Smooth muscle cell (in vitro differentiated cells): ENCODE data around the gene MRS2. TPM values are rescaled to one million over a fixed set of nuclear protein-coding genes. Genes with fewer than 3 reads are reported as not detected.

Experiments used
- DNase-seq: peaks from one replicate; lab custom pipeline; 2025; ENCODE audit not compliant: unreplicated experiment; lab: John Stamatoyannopoulos, UW
- H2AFZ ChIP-seq: fragments of 200-600 bp; sonication (generic); 2 replicates; pipeline ENCODE4 v1.6.0; 2016; ENCODE audit warnings: antibody characterized with exemption, low read depth, mild to moderate bottlenecking
- H3F3A ChIP-seq: fragments of 200-600 bp; sonication (generic); 2 replicates; pipeline ENCODE4 v1.6.0; 2017; ENCODE audit warnings: antibody characterized with exemption, low read depth
- H3K27ac ChIP-seq: fragments of 200-600 bp; sonication (generic); 2 replicates; pipeline ENCODE4 v1.5.1; 2016; ENCODE audit warnings: low read depth, mild to moderate bottlenecking
- H3K27me3 ChIP-seq: fragments of 200-600 bp; sonication (generic); 2 replicates; pipeline ENCODE4 v1.6.1; 2016; ENCODE audit warnings: low read depth, mild to moderate bottlenecking
- H3K36me3 ChIP-seq: fragments of 200-600 bp; sonication (generic); 2 replicates; pipeline ENCODE4 v1.5.1; 2016; ENCODE audit warnings: low read depth
- H3K4me1 ChIP-seq: fragments of 200-600 bp; sonication (generic); 2 replicates; pipeline ENCODE4 v1.5.1; 2016; ENCODE audit warnings: low read depth
- H3K4me2 ChIP-seq: fragments of 200-600 bp; sonication (generic); 2 replicates; pipeline ENCODE4 v1.6.0; 2016; ENCODE audit warnings: mild to moderate bottlenecking
- H3K4me3 ChIP-seq: fragments of 200-600 bp; sonication (generic); 2 replicates; pipeline ENCODE4 v1.5.1; 2016; ENCODE audit warnings: mild to moderate bottlenecking
- H3K79me2 ChIP-seq: fragments of 200-600 bp; sonication (generic); 2 replicates; pipeline ENCODE4 v1.6.0; 2016; ENCODE audit warnings: low read depth, mild to moderate bottlenecking
- H3K9ac ChIP-seq: fragments of 200-600 bp; sonication (generic); 2 replicates; pipeline ENCODE4 v1.6.0; 2016; ENCODE audit warnings: low read depth
- H3K9me3 ChIP-seq: fragments of 200-600 bp; sonication (generic); replicated peaks from 2 replicates; pipeline ENCODE4 v1.5.1; 2016; ENCODE audit warnings: low read depth
- H4K20me1 ChIP-seq: fragments of 200-600 bp; sonication (generic); 2 replicates; pipeline ENCODE4 v1.6.0; 2016; ENCODE audit warnings: low read depth
- WGBS: methylation state at CpG from one replicate; pipeline ENCODE4 v1.1.7; 2016; ENCODE audit warnings: low lambda C conversion rate; 5-methylcytosine and 5-hydroxymethylcytosine counted together
- polyA plus RNA-seq: library from polyadenylated mRNA; unstranded; fragments of >200 nt; fragmentation: Nextera tagmentation; extraction: Ambion mirVana; gene quantifications from 2 replicates; pipeline ENCODE4 v1.2.1, GENCODE V29; 2016
- total RNA-seq: library from RNA; depleted of rRNA; stranded (reverse); fragments of >200 nt; gene quantifications from 2 replicates; pipeline ENCODE4 v1.2.3, GENCODE V29; 2014
- TF ChIP-seq, protein P1 (sequence below): fragments of 200-600 bp; sonication (generic); IDR thresholded peaks from 2 replicates; pipeline ENCODE4 v1.5.1; 2017; ENCODE audit warnings: borderline replicate concordance, mild to moderate bottlenecking, antibody characterized with exemption; ENCODE audit not compliant: insufficient read depth, poor library complexity, severe bottlenecking

MRS2 gene
- total and polyA plus RNA-seq, 2 experiments from 2014 or later, result 19.7 to 38.6 TPM

DNA sequence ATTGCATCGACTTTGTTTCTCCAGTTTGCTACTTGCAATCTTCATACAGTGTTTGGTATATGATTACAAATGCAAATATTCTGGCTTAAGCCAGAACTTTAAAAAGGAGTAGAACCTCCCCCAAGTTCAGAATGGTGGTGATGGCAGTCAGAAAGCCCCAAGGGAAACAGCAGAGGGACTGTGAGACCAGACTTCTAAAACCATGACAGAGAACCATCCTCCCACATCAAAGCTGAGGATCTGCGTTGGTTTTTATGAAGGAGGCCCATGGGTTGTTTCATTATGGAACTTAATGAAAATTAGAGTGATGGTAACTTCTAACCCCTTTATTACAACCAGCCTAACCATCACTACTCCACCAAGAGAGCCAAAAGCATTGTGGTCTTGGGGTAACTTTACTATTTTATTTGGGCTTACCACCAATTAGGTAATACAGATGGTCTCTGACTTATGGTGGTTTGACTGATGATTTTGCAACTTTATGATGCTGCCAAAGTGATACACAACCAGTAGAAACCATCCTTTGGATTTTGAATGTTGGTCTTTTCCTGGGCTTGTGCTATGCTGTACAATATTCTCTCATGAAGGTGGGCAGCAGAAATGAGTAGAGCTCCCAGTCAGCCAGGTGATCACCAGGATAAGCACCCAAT is 10.9 kb upstream of the MRS2 start:
- Histone ChIP-seq H2AFZ (no peak overlapping the region), H3K4me1 (no peaks in the 10 kb centered on the region), H3K9me3 (no peaks in the 10 kb centered on the region), H3K36me3 (no peaks in the 10 kb centered on the region), H3F3A (no peaks in the 10 kb centered on the region), H3K9ac (no peak overlapping the region), H3K4me3 (no peak overlapping the region), H4K20me1 (no peaks in the 10 kb centered on the region), H3K27ac (no peak overlapping the region), H3K27me3 (no peaks in the 10 kb centered on the region), H3K4me2 (no peak overlapping the region), H3K79me2 (no peaks in the 10 kb centered on the region)
- no peak for DNase-seq
- 85% methylated on average over 2 of the region's 2 CpGs for WGBS
- TF ChIP-seq, protein P1, sequence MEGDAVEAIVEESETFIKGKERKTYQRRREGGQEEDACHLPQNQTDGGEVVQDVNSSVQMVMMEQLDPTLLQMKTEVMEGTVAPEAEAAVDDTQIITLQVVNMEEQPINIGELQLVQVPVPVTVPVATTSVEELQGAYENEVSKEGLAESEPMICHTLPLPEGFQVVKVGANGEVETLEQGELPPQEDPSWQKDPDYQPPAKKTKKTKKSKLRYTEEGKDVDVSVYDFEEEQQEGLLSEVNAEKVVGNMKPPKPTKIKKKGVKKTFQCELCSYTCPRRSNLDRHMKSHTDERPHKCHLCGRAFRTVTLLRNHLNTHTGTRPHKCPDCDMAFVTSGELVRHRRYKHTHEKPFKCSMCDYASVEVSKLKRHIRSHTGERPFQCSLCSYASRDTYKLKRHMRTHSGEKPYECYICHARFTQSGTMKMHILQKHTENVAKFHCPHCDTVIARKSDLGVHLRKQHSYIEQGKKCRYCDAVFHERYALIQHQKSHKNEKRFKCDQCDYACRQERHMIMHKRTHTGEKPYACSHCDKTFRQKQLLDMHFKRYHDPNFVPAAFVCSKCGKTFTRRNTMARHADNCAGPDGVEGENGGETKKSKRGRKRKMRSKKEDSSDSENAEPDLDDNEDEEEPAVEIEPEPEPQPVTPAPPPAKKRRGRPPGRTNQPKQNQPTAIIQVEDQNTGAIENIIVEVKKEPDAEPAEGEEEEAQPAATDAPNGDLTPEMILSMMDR, result no peak

DNA sequence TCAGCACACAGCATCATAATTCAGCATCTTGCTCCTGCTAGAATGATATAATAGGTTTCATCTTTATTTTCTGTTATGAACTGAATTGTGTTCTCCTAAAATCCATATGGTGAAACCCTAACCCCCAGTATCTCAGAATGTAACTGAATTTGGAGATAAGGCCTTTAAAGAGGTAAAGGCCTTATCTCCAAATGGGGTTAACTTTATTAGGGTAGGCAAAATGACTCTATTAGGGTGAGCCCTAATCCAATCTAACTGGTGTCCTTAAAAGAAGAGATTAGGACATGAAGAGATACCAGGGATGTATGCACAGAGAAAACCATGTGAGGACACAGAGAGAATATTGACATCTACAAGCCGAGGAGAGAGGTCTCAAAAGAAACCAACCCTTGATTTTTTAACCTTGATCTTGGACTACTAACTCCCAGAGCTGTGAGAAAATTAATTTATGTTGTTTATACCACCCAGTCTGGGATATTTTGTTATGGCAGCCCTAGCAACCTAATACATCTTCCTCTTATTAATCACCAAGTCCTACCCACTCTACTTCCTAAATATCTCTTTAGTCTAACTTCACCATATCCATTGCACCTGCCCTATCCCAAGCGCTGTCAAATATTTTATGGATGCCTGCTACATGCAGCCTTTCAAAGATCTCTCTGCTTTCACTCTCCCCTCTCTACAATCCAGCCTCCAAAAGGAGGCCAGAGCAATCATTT is 8.5 kb upstream of the MRS2 start:
- Histone ChIP-seq H3K9me3 (no peaks in the 10 kb centered on the region), H3F3A (no peaks in the 10 kb centered on the region), H2AFZ (no peak overlapping the region), H3K27ac (peak overlapping the region; percentile 32), H3K9ac (no peak overlapping the region), H3K4me2 (no peak overlapping the region), H3K27me3 (no peaks in the 10 kb centered on the region), H3K36me3 (no peaks in the 10 kb centered on the region), H3K4me3 (no peak overlapping the region), H4K20me1 (no peaks in the 10 kb centered on the region), H3K79me2 (no peaks in the 10 kb centered on the region), H3K4me1 (no peaks in the 10 kb centered on the region)
- WGBS, result 95% methylated on average over 2 of the region's 2 CpGs
- TF ChIP-seq, protein P1, result no peak
- no peak for DNase-seq

DNA sequence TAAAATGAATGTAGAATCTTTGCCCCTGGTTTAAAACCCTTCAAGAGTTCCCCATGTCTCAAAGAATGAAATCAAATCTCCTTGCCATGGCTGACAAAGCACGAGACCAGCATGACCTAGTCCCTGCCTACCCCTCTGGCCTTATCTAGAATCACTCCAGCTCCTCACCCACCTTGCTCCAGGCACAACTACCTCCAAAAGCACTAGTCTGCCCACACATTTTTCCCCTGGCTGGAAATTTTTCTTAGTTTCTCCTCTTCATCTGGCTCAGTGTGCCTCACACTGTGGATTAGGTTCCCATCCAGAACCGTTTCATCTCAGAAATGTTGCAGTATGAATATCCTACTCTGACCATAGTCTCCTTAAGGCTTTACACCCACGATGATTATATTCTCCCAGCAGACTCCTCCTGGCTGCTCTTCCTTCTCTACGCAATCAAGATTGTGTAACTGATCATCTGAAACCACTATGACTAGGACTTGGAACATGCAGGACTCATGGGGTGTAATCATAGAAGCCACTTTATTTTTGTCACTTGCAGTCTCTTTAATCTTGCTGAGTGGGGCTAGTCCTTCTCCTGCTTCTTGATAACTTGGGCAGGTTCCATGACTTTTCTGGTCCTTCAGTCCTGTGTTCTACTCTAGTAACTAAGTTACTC is 7.8 kb upstream of the MRS2 start:
- no peaks in the 10 kb centered on the region for H3K79me2 ChIP-seq
- H3K9ac ChIP-seq, result no peak overlapping the region
- no peaks in the 10 kb centered on the region for H4K20me1 ChIP-seq
- 47% methylated on average over 4 of the region's 4 CpGs for WGBS
- no peaks in the 10 kb centered on the region for H3F3A ChIP-seq
- peaks cover 5% of the 10 kb centered on the region for H3K27me3 ChIP-seq
- no peak overlapping the region for H3K4me2 ChIP-seq
- H3K27ac ChIP-seq, result peak overlapping the region; percentile 35
- no peak overlapping the region for H2AFZ ChIP-seq
- no peaks in the 10 kb centered on the region for H3K36me3 ChIP-seq
- TF ChIP-seq, protein P1, result no peak
- DNase-seq, result no peak
- H3K9me3 ChIP-seq, result no peaks in the 10 kb centered on the region
- no peak overlapping the region for H3K4me3 ChIP-seq
- no peaks in the 10 kb centered on the region for H3K4me1 ChIP-seq
